ENCODE measurements around the gene NIM1K.

GRCh38 chr5:43275391-43275790 lies 83.4 kb downstream of the NIM1K start:
- TF ChIP-seq CTCF (IDR thresholded peaks at IDR 0.05): no peak
- no peak for TF ChIP-seq POLR2AphosphoS5 (IDR thresholded peaks at IDR 0.05)

Data from transverse colon (tissue), 4 donors.